Measurements from ENCODE around the gene SPRED2.

- TF ChIP-seq CTCF (IDR thresholded peaks at IDR 0.05) (peak; percentile 59 to 76 (median 71)), POLR2A (IDR thresholded peaks at IDR 0.05) (no peak), POLR2AphosphoS5 (IDR thresholded peaks at IDR 0.05) (no peak), EP300 (IDR thresholded peaks at IDR 0.05; ENCODE audit: low read depth) (no peak)
Observed at GRCh38 chr2:65264821-65265670, 167.4 kb downstream of the SPRED2 start.
